NCI-H2227 treated with DMSO at 0.1 percent for 48 hours (cell line): ENCODE data around the gene CDCA8.
"Not testable (repeated sequence)": the region's sequence is repeated elsewhere in the genome, so short reads cannot be mapped to it uniquely, and the experiment has no call there.

Experiments
- DNase-seq: peaks from one replicate; lab custom pipeline; 2025; lab: John Stamatoyannopoulos, UW

The CDCA8 gene

GRCh38 chr1:37718181-37718900, 26.0 kb downstream of the CDCA8 start:
- DNase-seq: no peak

- no peak for DNase-seq
Measured at GRCh38 chr1:37718901-37719571, 26.7 kb downstream of the CDCA8 start.

DNA sequence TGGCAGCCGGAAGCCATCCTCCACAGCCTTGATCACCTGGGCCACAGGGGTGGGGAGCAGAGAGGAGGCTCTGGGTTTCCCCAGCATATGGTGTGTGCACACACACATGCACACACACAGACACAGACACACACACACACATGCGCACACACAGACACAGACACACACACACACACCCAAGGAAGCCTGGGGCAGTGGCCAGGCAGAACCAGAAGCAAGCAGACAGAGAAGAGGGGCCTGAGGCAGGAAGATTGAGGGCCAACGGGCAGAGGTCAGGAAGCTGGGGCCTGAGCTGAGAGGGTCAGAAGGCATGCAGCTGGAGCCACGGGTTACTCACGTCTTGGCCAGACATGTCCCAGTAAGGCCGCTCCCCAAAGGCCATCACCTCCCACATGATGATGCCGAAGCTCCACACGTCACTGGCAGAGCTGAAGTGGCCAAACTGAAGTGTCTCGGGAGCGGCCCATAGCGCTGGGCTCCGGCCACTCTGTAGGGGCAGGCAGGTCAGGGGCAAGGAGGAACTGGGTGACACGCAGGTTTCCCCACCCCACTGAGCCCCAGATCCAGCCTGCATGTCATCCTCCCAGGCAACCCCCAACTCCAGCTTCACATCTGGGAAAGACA, 27.4 kb downstream of the CDCA8 start:
- DNase-seq: no peak

DNA sequence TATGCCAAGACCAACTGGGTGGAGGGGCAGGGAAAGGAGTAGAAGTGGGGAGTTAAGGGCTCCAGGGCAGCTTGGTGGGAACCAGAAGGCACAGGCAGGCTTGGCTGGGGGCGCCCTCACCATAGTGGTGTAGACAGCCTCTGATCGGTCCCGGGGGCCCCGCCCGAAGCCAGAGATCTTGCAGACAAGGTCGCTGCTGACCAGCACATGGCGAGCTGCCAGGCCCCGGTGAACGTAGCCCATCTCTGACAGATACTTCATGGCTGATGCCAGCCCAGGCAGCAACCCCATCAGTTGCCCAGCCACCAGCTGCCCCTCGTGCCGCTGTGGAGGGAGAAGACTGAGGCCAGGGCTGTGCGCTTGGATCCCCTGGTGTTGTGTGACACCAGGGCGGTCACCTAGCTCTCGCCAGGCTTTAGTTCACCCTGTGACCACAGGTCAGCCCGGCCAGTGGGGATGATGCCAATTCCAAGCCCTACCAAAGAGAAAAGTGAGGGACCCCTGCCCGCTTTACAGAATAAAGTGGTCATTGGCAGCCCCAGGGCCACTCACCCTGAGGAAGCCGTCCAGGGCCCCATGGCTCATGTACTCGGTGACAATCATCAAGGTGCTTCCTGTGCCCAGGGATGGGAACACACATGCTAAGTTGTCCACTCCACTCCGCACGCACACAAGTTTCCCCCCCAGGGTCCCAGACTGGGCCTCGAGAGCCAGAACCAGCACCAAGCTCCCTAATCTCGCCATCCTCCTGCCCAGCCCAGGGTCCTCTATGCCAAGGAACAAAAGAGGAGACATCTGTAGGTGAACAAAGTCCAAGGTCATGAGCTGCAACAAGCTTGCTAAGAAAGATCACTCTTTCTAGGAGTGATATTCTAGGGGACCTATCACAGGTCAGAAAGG, 28.2 kb downstream of the CDCA8 start:
- DNase-seq: no peak

- DNase-seq: no peak
Measured at GRCh38 chr1:37721565-37721964, 29.2 kb downstream of the CDCA8 start.

GRCh38 chr1:37722181-37723071, 30.1 kb downstream of the CDCA8 start:
- DNase-seq: no peak

- no peak for DNase-seq
Measured at GRCh38 chr1:37723072-37723389, 30.7 kb downstream of the CDCA8 start.

DNA sequence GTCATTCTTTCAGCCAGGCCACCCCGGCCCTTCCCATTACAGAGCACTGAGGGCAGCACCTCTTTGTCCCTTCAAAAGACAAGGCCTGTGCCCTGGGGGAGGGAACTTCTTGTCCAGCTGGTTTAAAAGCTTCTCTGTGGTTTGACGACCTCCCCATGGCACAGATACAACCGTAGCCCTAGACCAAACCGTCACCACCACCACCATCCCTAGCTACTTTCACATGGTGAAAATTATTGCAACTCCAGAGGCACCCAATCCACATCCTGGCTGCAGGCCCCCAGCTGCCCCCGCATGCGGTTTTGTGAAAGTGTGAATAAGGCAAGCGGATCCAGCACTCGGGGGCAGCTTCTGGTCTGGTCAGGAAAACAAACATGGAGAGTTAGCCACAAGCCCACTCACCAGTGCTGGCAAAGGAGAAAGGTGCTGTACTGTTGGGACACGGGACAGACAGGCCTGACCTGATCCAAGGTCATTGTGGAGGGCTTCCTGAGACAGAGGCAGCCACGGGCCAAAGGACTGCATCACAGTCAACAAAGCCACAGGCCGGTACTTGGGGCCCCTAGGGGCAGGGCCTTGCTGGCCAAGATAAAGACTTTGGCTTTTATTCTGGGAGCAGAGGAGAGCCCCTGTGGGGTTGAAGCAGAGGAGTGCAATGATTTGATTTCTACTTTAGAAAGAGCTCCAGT, 31.2 kb downstream of the CDCA8 start:
- no peak for DNase-seq

DNA sequence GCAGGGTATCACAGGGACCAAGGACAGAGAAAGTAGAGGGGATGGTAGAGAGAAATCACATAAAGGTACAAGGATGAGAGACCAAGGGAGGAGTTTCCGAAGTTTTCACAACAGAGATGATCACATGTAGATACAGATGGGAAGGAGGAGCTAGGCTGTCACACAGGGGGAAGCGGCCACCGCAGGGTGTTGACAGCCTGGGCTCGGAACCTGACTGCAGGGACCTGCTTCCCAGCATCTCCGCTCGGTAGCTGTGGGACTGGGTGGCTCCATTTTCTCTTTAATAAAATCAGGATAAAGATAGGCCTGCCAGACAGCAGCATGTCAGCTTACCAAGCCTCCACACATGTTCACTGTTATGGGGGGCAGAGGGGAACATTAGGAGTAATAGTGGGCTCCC, 32.3 kb downstream of the CDCA8 start:
- DNase-seq: no peak

- DNase-seq: no peak
Measured at GRCh38 chr1:37725851-37726613, 33.7 kb downstream of the CDCA8 start.

GRCh38 chr1:37726751-37727585, 34.7 kb downstream of the CDCA8 start:
- peak; percentile 22 for DNase-seq

DNA sequence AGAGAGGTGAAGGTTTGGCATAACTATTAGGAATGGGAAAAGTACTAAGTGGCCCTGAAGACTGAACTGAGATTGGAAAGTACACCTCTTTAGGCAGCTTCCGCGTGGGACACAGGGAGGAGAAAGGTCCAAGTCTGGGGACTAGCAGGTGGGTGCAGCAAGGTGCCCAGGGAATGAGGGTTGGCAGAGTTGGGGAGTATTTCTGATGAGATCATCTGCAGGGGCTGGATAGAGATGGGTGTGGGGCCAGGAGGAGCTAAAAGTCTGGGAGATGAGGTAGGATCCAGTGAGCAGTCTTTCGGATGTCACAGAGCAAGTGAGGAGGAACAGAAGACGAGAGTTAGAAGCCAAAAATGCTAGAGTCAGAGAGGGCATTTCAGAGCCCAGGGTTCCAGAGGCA, 36.1 kb downstream of the CDCA8 start:
- no peak for DNase-seq

DNA sequence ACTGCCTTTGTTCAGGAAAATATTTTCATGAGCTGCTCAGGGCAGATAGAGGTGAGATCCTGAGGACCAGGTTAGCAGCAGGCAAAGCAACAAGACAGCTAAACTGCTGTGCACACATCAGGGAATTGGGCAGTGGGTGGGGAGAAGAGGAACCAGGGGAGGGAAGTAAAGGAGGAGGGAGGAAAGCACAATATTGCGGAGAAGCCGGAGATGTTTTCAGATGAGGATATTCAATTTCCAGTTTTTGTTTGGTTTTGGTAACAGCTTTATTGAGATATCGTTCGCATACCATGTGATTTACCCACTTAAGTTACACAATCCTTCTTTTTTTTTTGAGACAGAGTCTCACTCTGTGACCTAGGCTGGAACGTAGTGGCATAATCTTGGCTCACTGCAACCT, 38.1 kb downstream of the CDCA8 start:
- DNase-seq: no peak

DNA sequence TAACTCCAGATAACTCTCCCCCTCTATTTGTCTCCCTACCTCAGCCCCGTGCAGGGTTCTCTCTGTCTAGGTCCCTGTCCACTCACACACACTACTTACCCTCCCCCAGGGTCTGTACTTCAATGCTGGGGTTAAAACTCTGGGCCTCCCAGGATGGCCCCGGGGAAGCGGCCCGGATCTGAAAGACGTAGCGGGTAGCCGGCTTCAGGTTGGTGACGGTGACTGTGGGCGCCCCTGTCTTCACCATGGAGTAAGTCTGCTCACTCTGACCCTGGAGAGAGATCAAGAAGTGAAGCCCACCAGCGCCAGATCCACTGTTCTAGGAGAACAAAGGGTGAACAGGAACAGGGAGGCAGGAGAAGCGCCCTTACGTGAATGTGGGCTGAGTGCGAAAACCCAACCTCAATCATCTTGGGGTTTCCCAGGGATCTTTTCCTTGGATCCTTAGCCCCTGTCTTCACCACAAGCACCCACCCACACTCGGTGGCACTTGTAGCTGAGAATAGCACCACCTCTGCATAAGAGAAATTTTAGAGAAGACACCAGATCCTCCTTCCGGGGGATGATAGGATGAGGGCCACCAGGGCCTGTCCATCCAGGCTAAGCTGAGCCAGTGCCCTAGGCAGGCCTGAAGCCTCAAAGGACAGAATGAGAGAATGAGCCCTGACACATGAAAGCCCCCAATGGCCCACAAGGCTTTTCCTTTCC, 39.1 kb downstream of the CDCA8 start:
- no peak for DNase-seq

DNA sequence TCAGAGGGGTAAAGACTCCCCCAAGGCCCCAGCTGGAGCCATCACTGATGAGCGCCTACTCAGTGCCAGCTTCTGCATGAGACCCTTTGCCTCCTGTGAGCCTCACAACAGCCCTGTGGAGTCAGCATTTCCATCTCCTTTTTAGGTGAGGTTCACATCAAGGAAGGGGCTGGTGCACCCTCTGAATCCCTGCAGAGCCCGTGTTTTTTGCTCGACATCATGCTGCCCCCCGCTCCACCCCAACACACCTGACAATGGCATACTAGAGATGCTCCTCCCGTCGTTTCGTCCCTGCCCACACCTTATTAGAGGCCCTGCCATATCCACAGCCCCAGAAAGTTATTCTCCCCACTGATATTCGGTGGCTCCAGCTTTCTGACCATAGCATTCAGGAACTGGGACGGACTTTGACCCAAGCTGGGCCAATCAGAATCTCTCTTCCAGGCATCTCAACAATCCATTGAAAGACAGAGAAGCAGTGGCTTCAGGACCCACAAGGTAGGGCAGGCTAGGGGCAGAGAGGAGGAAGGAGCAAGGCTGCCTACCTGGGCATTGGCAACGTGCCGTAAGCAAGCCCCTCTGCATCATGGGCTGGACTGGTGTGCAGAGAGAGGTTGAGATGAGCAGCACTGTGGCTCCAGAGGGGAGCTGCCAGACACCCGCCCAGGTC, 39.9 kb downstream of the CDCA8 start:
- DNase-seq: no peak

- no peak for DNase-seq
Measured at GRCh38 chr1:37734629-37735591, 42.6 kb downstream of the CDCA8 start.

DNA sequence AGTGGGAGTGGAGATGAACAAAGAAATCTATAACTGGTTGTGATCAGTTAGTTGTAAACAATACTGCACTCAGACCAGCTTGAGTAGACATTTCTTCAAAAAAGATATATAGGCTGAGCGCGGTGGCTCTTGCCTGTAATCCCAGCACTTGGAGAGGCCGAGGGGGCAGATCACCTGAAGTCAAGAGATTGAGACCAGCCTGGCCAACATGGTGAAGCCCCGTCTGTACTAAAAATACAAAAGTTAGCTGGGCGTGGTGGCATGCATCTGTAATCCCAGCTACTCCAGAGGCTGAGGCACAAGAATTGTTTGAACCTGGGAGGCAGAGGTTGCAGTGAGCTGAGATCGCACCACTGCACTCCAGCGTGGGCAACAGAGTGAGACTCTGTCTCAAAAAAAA, 45.7 kb downstream of the CDCA8 start:
- DNase-seq: not testable (repeated sequence)
